GM19043 (cell line): Measurements from ENCODE around the gene SOS1.

Experiments used
- ATAC-seq: cut with Tn5 transposase; IDR thresholded peaks from one replicate; pipeline ENCODE4 v1.9.1; 2021; ENCODE audit warnings: low read depth; ENCODE audit not compliant: unreplicated experiment

SOS1 gene

GRCh38 chr2:39050109-39050508, 70.7 kb downstream of the SOS1 start:
- no peak for ATAC-seq

- ATAC-seq, result no peak
Measured at GRCh38 chr2:39039072-39039471, 81.8 kb downstream of the SOS1 start.

- ATAC-seq, result no peak
Measured at GRCh38 chr2:39033980-39034379, 86.9 kb downstream of the SOS1 start.

- ATAC-seq, result no peak
Measured at GRCh38 chr2:39027421-39027820, 93.4 kb downstream of the SOS1 start.

GRCh38 chr2:39024833-39025232, 96.0 kb downstream of the SOS1 start:
- no peak for ATAC-seq

GRCh38 chr2:39023649-39024048, 97.2 kb downstream of the SOS1 start:
- ATAC-seq, result no peak

GRCh38 chr2:39022642-39023235, 98.1 kb downstream of the SOS1 start:
- no peak for ATAC-seq

GRCh38 chr2:39020383-39020782, 100.5 kb downstream of the SOS1 start:
- ATAC-seq, result no peak

- no peak for ATAC-seq
Measured at GRCh38 chr2:39018638-39019037, 102.2 kb downstream of the SOS1 start.

- no peak for ATAC-seq
Measured at GRCh38 chr2:39017334-39017733, 103.5 kb downstream of the SOS1 start.

GRCh38 chr2:39015424-39015823, 105.4 kb downstream of the SOS1 start:
- ATAC-seq, result no peak

- ATAC-seq, result no peak
Measured at GRCh38 chr2:39013871-39014270, 107.0 kb downstream of the SOS1 start.

- ATAC-seq, result no peak
Measured at GRCh38 chr2:39008665-39009064, 112.2 kb downstream of the SOS1 start.

GRCh38 chr2:39007875-39008504, 112.9 kb downstream of the SOS1 start:
- no peak for ATAC-seq

- ATAC-seq, result no peak
Measured at GRCh38 chr2:39000552-39000951, 120.3 kb downstream of the SOS1 start.

- ATAC-seq, result no peak
Measured at GRCh38 chr2:38997781-38998180, 123.1 kb downstream of the SOS1 start.

- no peak for ATAC-seq
Measured at GRCh38 chr2:38991899-38992298, 129.0 kb downstream of the SOS1 start.

- ATAC-seq, result no peak
Measured at GRCh38 chr2:38988716-38989115, 132.1 kb downstream of the SOS1 start.

- ATAC-seq, result no peak
Measured at GRCh38 chr2:38982498-38982897, 138.4 kb downstream of the SOS1 start.

- ATAC-seq, result no peak
Measured at GRCh38 chr2:38981670-38982357, 139.0 kb downstream of the SOS1 start.

GRCh38 chr2:38981003-38981669, 139.7 kb downstream of the SOS1 start:
- no peak for ATAC-seq

- no peak for ATAC-seq
Measured at GRCh38 chr2:38978908-38979307, 141.9 kb downstream of the SOS1 start.
